Kidney (tissue), 14 donors: ENCODE results near the gene ARHGAP1. TPM values are rescaled to one million over a fixed set of nuclear protein-coding genes. Genes with fewer than 3 reads are reported as not detected.

Experiments used
- DNase-seq, 5 donors: peaks; one replicate each; pipeline ENCODE4 v3.0.0-alpha.2; 2013 to 2020
- FAIRE-seq: peaks from 2 replicates; lab custom pipeline; 2012; peaks lifted over from hg19 to GRCh38; lab: Jason Lieb, UNC
- H3K27ac ChIP-seq, 2 donors: one replicate each; pipeline ENCODE4 v1.7.0; 2013; ENCODE audit warnings: low read depth in 2 of 2, low read length in 2 of 2, inconsistent platforms in 1 of 2
- H3K27me3 ChIP-seq: one replicate; pipeline ENCODE4 v1.7.1; 2013; ENCODE audit warnings: low read length, inconsistent platforms; ENCODE audit not compliant: control insufficient read depth, insufficient read depth
- H3K36me3 ChIP-seq, 3 donors: one replicate each; pipeline versions ENCODE4 v1.7.0 to v1.7.1; 2013; ENCODE audit warnings: low read length in 3 of 3, control low read depth in 1 of 3, inconsistent platforms in 1 of 3; ENCODE audit not compliant: insufficient read depth in 3 of 3, control insufficient read depth in 2 of 3
- H3K4me1 ChIP-seq, 3 donors: one replicate each; pipeline versions ENCODE4 v1.7.0 to v1.7.1; 2013; ENCODE audit warnings: low read length in 3 of 3, inconsistent platforms in 1 of 3, low read depth in 1 of 3; ENCODE audit not compliant: control insufficient read depth in 2 of 3, insufficient read depth in 2 of 3
- H3K4me3 ChIP-seq, 3 donors: one replicate each; pipeline versions ENCODE4 v1.7.0 to v1.8.1; 2013; ENCODE audit warnings: low read length in 3 of 3, control low read depth in 1 of 3, inconsistent platforms in 1 of 3
- H3K9ac ChIP-seq, 3 donors: one replicate each; pipeline versions ENCODE4 v1.7.0 to v1.7.1; 2013; ENCODE audit warnings: low read length in 3 of 3, control low read depth in 1 of 3, inconsistent platforms in 1 of 3
- H3K9me3 ChIP-seq, 3 donors: one replicate each; pipeline versions ENCODE4 v1.7.0 to v1.7.1; 2013; ENCODE audit warnings: low read length in 3 of 3, control low read depth in 1 of 3, inconsistent platforms in 1 of 3; ENCODE audit not compliant: control insufficient read depth in 2 of 3, insufficient read depth in 1 of 3
- intact Hi-C: fragments of 100-400 bp; cut with DNase I; formaldehyde crosslinking; loops from one replicate; pipeline ENCODE4 v1.11.1; 2022
- polyA plus RNA-seq: library from polyadenylated mRNA; stranded (reverse); fragments of 350-450 nt; fragmentation: Illumina TruSeq; extraction: RNeasy Lipid Tissue Mini Kit (QIAGEN cat#74804); gene quantifications from one replicate; pipeline ENCODE4 v1.2.3, GENCODE V29; 2014; ENCODE audit warnings: low read depth, low replicate concordance; ENCODE audit not compliant: insufficient read depth
- total RNA-seq: library from RNA; stranded (reverse); fragmentation: NEBNext Ultra II Directional; extraction: Animal tissue kit (Norgen Biotek cat#: 25700); gene quantifications from one replicate; pipeline ENCODE4 v1.2.1, GENCODE V29; 2021
- TF ChIP-seq, protein P1 (sequence below): IDR thresholded peaks from 3 replicates; pipeline ENCODE4 v1.5.1; 2012; ENCODE audit warnings: mild to moderate bottlenecking, moderate library complexity, borderline replicate concordance; ENCODE audit not compliant: insufficient read depth; ENCODE audit errors: extremely low read depth
- donor health status: control.
- donor health status: control.
- donor health status: control.
- donor health status: control.
- donor health status: control.
- donor health status: DM: yes; HTN: yes; CAD: no.
- donor health status: Normal renal cell carcinoma (clear cell type).

The ARHGAP1 gene
- total and polyA plus RNA-seq, 2 donors from 2014 or later: 35.5 to 137 TPM

DNA sequence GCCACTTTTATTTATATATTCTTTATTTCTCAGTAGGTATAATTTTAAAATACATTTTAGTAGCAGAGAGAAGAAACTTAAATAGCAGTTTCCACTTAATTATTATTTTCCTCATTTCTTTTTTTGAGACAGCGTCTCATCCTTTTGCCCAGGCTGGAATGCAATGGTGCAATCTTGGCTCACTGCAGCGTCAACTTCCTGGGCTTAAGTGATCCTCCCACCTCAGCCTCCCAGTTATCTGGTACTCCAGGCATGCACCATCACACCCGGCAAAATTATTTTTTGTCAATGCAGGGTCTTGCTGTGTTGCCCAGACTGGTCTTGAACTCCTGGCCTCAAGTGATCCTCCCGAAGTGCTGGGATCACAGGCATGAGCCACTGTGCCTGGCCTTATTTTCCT lies 44.8 kb downstream of the ARHGAP1 start:
- intact Hi-C loops: no loop called here
- Histone ChIP-seq H3K27ac (no peak overlapping the region), H3K9me3 (no peaks in the 10 kb centered on the region), H3K4me3 (no peak overlapping the region), H3K27me3 (no peaks in the 10 kb centered on the region), H3K4me1 (no peaks in the 10 kb centered on the region), H3K9ac (no peak overlapping the region), H3K36me3 (peaks cover 13 to 59% (median 38%) of the 10 kb centered on the region in 3 donors)
- DNase-seq: no peak
- FAIRE-seq: no peak
- TF ChIP-seq, protein P1, sequence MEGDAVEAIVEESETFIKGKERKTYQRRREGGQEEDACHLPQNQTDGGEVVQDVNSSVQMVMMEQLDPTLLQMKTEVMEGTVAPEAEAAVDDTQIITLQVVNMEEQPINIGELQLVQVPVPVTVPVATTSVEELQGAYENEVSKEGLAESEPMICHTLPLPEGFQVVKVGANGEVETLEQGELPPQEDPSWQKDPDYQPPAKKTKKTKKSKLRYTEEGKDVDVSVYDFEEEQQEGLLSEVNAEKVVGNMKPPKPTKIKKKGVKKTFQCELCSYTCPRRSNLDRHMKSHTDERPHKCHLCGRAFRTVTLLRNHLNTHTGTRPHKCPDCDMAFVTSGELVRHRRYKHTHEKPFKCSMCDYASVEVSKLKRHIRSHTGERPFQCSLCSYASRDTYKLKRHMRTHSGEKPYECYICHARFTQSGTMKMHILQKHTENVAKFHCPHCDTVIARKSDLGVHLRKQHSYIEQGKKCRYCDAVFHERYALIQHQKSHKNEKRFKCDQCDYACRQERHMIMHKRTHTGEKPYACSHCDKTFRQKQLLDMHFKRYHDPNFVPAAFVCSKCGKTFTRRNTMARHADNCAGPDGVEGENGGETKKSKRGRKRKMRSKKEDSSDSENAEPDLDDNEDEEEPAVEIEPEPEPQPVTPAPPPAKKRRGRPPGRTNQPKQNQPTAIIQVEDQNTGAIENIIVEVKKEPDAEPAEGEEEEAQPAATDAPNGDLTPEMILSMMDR: no peak

DNA sequence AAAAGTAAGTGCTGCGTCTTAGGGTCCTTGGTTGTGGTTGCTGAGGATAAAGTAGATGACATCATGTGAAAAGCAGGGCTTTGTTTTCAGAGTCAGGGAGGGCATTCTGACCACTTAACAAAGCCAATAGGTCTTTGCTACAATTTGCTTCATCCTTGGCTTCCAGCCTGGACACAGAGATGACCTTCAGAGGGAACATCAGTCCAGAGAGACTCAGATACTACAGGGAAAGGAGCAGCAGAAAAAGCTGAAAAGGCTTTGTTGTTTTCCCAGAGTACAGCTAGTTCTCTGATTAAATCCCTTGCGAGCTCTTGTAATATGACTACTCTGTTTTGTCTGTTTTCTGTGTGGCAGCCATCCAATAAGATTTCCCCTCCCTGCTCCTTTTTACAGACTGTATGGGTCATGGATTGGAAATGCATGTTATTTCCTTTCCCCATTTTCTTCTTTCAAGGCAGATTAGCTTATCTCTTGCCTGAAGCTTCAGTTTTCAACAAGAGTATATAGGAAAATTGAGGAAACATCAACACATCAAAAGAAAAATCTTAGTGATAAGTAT lies 51.2 kb downstream of the ARHGAP1 start:
- peaks cover 10 to 40% (median 19%) of the 10 kb centered on the region in 3 donors for H3K36me3 ChIP-seq
- H3K9ac ChIP-seq: no peak overlapping the region
- H3K4me3 ChIP-seq: no peak overlapping the region
- TF ChIP-seq, protein P1: no peak
- no peak overlapping the region for H3K27ac ChIP-seq
- peaks cover 0 to 6% (median 0%) of the 10 kb centered on the region in 3 donors for H3K4me1 ChIP-seq
- intact Hi-C loops: no loop called here
- DNase-seq (peak in 2 of 5 donors; percentile 7 to 74), FAIRE-seq (no peak)
- no peaks in the 10 kb centered on the region for H3K27me3 ChIP-seq
- no peaks in the 10 kb centered on the region for H3K9me3 ChIP-seq

DNA sequence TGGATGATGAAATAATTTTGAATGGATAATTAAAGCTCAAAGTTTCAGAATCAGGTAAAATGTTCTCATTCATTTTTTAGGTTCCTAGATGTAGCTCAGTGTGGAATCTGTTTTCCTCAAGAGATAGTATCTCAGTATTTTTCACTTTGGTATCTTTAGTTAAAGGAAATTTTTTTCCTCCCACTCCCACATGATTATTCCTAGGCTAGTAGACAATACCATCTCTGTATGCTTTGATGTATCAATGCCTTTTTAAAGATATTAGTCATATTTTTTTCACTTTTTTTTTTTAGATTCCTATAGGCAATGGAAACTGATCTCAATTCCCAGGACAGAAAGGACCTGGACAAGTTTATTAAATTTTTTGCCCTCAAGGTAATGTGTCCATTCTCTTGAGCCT lies 56.4 kb downstream of the ARHGAP1 start:
- DNase-seq: no peak
- Histone ChIP-seq H3K36me3 (peaks cover 2 to 11% (median 5%) of the 10 kb centered on the region in 3 donors), H3K9ac (no peak overlapping the region), H3K4me3 (no peak overlapping the region), H3K27me3 (no peaks in the 10 kb centered on the region), H3K9me3 (no peaks in the 10 kb centered on the region), H3K27ac (no peak overlapping the region), H3K4me1 (peaks cover 0 to 14% (median 0%) of the 10 kb centered on the region in 3 donors)
- intact Hi-C loops: no loop called here
- no peak for FAIRE-seq
- TF ChIP-seq, protein P1: no peak
